Measurements from ENCODE around the gene MRPL45. TPM values are rescaled to one million over a fixed set of nuclear protein-coding genes. Genes with fewer than 3 reads are reported as not detected.

Gene MRPL45
- total RNA-seq, 4 donors from 2014 or later = 25.8 to 34.5 (median 29.4) TPM

GRCh38 chr17:38315497-38315896, 18.5 kb downstream of the MRPL45 start:
- H3K4me3 ChIP-seq (ENCODE audit: low read depth, poor library complexity, severe bottlenecking) = no peak overlapping the region
- intact Hi-C loops (cut with DNase I; ENCODE audit: low total_unique reads) = no loop called here
- DNase-seq (ENCODE audit: low spot score in 2 of 2) = peak in 1 of 2 donors; percentile 7
- TF ChIP-seq CTCF (IDR thresholded peaks at IDR 0.05) (no peak), POLR2A (IDR thresholded peaks at IDR 0.05) (no peak)
- 60 to 62% methylated on average over 3 of the region's 3 CpGs for WGBS, 2 donors

GRCh38 chr17:38317081-38317480, 20.1 kb downstream of the MRPL45 start:
- DNase-seq (ENCODE audit: low spot score in 2 of 2) = no peak
- intact Hi-C loops (cut with DNase I; ENCODE audit: low total_unique reads) = no loop called here
- 73 to 76% methylated on average over 3 of the region's 3 CpGs for WGBS, 2 donors
- no peak overlapping the region for H3K4me3 ChIP-seq (ENCODE audit: low read depth, poor library complexity, severe bottlenecking)
- no peak for TF ChIP-seq CTCF (IDR thresholded peaks at IDR 0.05)

- no peak for TF ChIP-seq CTCF (IDR thresholded peaks at IDR 0.05)
- TF ChIP-seq POLR2A (IDR thresholded peaks at IDR 0.05) = no peak
- intact Hi-C loops (cut with DNase I; ENCODE audit: low total_unique reads) = no loop called here
- 58 to 68% methylated on average over 10 of the region's 10 CpGs for WGBS, 2 donors
- no peak overlapping the region for H3K4me3 ChIP-seq (ENCODE audit: low read depth, poor library complexity, severe bottlenecking)
- DNase-seq (ENCODE audit: low spot score in 2 of 2) = peak; percentile 31 to 64
Measured at GRCh38 chr17:38320482-38320881, 23.5 kb downstream of the MRPL45 start.

- DNase-seq (ENCODE audit: low spot score in 2 of 2) = peak in 1 of 2 donors; percentile 88
- TF ChIP-seq CTCF (IDR thresholded peaks at IDR 0.05) (no peak), POLR2A (IDR thresholded peaks at IDR 0.05) (no peak)
- no peak overlapping the region for H3K4me3 ChIP-seq (ENCODE audit: low read depth, poor library complexity, severe bottlenecking)
- intact Hi-C loops (cut with DNase I; ENCODE audit: low total_unique reads) = no loop called here
- WGBS, 2 donors = 24 to 29% methylated on average over 8 of the region's 8 CpGs
Measured at GRCh38 chr17:38322156-38322779, 25.3 kb downstream of the MRPL45 start.

GRCh38 chr17:38322897-38323296, 25.9 kb downstream of the MRPL45 start:
- intact Hi-C loops (cut with DNase I; ENCODE audit: low total_unique reads) = no loop called here
- 92 to 97% methylated on average over 1 of the region's 1 CpG for WGBS, 2 donors
- no peak for DNase-seq (ENCODE audit: low spot score in 2 of 2)
- no peak overlapping the region for H3K4me3 ChIP-seq (ENCODE audit: low read depth, poor library complexity, severe bottlenecking)
- TF ChIP-seq CTCF (IDR thresholded peaks at IDR 0.05) (no peak), POLR2A (IDR thresholded peaks at IDR 0.05) (no peak)

- no peak overlapping the region for H3K4me3 ChIP-seq (ENCODE audit: low read depth, poor library complexity, severe bottlenecking)
- DNase-seq (ENCODE audit: low spot score in 2 of 2) = peak in 1 of 2 donors; percentile 6
- intact Hi-C loops (cut with DNase I; ENCODE audit: low total_unique reads) = no loop called here
- no peak for TF ChIP-seq POLR2A (IDR thresholded peaks at IDR 0.05)
- TF ChIP-seq CTCF (IDR thresholded peaks at IDR 0.05) = no peak
- WGBS, 2 donors = 58 to 70% methylated on average over 3 of the region's 3 CpGs
Measured at GRCh38 chr17:38324141-38324697, 27.3 kb downstream of the MRPL45 start.

Data from lower leg skin (tissue), 4 donors.